Thoracic aorta (tissue), 2 donors: ENCODE results near the gene YIPF2. TPM values are rescaled to one million over a fixed set of nuclear protein-coding genes. Genes with fewer than 3 reads are reported as not detected.

Source experiments
- ATAC-seq: fragments of 150-250 bp; one replicate; pipeline ENCODE4 v1.8.0; 2017; ENCODE audit warnings: low read depth; ENCODE audit not compliant: insufficient number of reproducible peaks, low FRiP score
- DNase-seq: peaks from one replicate; pipeline ENCODE4 v3.0.0-alpha.2; 2020; ENCODE audit warnings: low spot score
- H3K27ac ChIP-seq, 2 donors: fragments of 200-600 bp; sonication (generic); 1 replicate in 1 of 2; 2 replicates in 1 of 2; pipeline ENCODE4 v1.5.1; 2016; ENCODE audit warnings: mild to moderate bottlenecking in 2 of 2, moderate library complexity in 2 of 2
- H3K27me3 ChIP-seq: fragments of 200-600 bp; sonication (generic); replicated peaks from 2 replicates; pipeline ENCODE4 v1.6.0; 2016; ENCODE audit warnings: mild to moderate bottlenecking; ENCODE audit not compliant: insufficient read depth
- H3K36me3 ChIP-seq: fragments of 200-600 bp; sonication (generic); one replicate; pipeline ENCODE4 v1.5.1; 2016
- H3K4me1 ChIP-seq, 2 donors: fragments of 200-600 bp; sonication (generic); 1 replicate in 1 of 2; 2 replicates in 1 of 2; pipeline versions ENCODE4 v1.5.1 to v1.6.0; 2016; ENCODE audit warnings: low read depth in 2 of 2, mild to moderate bottlenecking in 1 of 2; ENCODE audit not compliant: control insufficient read depth in 1 of 2
- H3K4me3 ChIP-seq: fragments of 200-600 bp; sonication (generic); 2 replicates; pipeline ENCODE4 v1.5.1; 2016; ENCODE audit warnings: mild to moderate bottlenecking
- H3K9me3 ChIP-seq: fragments of 200-600 bp; sonication (generic); 2 replicates; pipeline ENCODE4 v1.5.1; 2016
- CTCF ChIP-seq: fragments of 200-600 bp; sonication (generic); IDR thresholded peaks from one replicate; pipeline ENCODE4 v1.5.1; 2019; ENCODE audit warnings: antibody characterized with exemption
- total RNA-seq, 2 donors: library from RNA; depleted of rRNA; stranded (reverse); fragments of >200 nt; gene quantifications; one replicate each; pipeline versions ENCODE4 v1.1.0 to v1.2.3, GENCODE V29; 2016

Gene YIPF2
- total RNA-seq, 2 donors from 2014 or later, result 51.2 to 79.6 TPM

- TF ChIP-seq CTCF, result no peak
- peaks cover 2 to 23% of the 10 kb centered on the region in 2 donors for H3K4me1 ChIP-seq
- no peak overlapping the region for H3K27ac ChIP-seq
- no peak overlapping the region for H3K4me3 ChIP-seq
- H3K36me3 ChIP-seq, result no peaks in the 10 kb centered on the region
- H3K27me3 ChIP-seq, result no peaks in the 10 kb centered on the region
- DNase-seq (no peak), ATAC-seq (no peak)
- no peaks in the 10 kb centered on the region for H3K9me3 ChIP-seq
Measured at GRCh38 chr19:10889880-10890279, 38.6 kb downstream of the YIPF2 start.

DNA sequence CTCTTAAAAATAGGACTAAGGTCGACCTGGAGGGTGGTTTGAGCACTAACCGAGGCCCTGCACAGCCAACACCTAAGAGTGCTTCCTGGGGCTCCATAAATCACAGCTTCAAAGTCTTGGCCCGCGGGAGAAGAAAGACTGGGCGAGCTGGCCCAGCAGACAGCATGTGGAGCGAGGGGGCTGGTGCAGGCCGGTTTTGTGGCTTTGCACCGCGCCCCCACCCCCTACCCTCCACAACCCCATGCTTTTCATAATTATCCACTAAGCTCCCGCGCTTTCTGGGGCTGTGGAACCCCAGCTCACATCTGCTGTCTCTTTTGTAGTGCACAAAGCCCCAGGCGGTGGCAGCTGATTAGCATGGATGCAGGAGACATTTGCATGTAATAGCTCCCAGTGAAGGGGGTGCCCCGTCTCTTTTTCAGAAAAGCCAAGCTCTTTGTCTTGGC, 40.0 kb downstream of the YIPF2 start:
- ATAC-seq (no peak), DNase-seq (no peak)
- H3K4me1 ChIP-seq, result peaks cover 2 to 24% of the 10 kb centered on the region in 2 donors
- H3K27ac ChIP-seq, result no peak overlapping the region
- H3K9me3 ChIP-seq, result no peaks in the 10 kb centered on the region
- no peak overlapping the region for H3K4me3 ChIP-seq
- H3K36me3 ChIP-seq, result no peaks in the 10 kb centered on the region
- H3K27me3 ChIP-seq, result no peaks in the 10 kb centered on the region
- TF ChIP-seq CTCF, result no peak

DNA sequence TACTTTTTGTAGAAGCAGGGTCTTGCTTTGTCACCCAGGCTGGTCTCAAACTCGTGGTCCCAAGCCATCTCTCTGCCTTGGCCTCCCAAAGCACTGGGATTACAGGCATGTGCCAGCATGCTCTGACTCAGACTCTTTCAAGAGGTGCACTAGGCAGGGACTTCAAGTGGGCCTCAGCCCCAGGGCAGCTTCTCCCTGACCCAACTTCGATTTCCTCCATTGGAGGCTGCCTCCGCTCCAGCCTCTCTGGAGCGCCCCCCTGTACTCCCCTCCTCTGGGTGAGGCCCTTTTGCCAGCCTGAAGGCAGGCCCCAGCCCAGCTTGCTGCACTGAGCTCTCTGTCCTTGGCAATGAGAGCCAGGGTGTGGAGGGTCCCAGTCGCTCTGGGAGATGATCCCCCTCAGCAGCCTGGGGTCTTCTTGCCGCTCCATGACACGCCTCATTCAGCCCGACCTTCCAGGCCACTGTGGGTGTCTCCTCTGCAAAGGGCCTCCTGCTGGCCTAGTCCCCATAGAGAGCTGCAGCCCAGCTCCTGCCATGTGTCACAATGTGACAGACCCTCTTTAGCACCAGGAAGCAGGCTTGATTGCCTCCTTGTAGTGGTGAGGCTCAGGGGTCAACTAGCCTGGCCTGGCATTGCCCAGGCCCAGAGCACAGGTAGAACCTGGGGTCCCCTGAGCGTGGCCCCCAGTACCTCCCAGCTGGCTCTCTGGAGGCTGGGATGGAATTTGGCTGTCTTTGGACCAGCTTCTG, 40.6 kb downstream of the YIPF2 start:
- no peak overlapping the region for H3K27ac ChIP-seq
- H3K4me3 ChIP-seq, result no peak overlapping the region
- no peaks in the 10 kb centered on the region for H3K9me3 ChIP-seq
- no peaks in the 10 kb centered on the region for H3K36me3 ChIP-seq
- no peak for DNase-seq
- peaks cover 2 to 27% of the 10 kb centered on the region in 2 donors for H3K4me1 ChIP-seq
- H3K27me3 ChIP-seq, result no peaks in the 10 kb centered on the region
- no peak for ATAC-seq
- no peak for TF ChIP-seq CTCF

DNA sequence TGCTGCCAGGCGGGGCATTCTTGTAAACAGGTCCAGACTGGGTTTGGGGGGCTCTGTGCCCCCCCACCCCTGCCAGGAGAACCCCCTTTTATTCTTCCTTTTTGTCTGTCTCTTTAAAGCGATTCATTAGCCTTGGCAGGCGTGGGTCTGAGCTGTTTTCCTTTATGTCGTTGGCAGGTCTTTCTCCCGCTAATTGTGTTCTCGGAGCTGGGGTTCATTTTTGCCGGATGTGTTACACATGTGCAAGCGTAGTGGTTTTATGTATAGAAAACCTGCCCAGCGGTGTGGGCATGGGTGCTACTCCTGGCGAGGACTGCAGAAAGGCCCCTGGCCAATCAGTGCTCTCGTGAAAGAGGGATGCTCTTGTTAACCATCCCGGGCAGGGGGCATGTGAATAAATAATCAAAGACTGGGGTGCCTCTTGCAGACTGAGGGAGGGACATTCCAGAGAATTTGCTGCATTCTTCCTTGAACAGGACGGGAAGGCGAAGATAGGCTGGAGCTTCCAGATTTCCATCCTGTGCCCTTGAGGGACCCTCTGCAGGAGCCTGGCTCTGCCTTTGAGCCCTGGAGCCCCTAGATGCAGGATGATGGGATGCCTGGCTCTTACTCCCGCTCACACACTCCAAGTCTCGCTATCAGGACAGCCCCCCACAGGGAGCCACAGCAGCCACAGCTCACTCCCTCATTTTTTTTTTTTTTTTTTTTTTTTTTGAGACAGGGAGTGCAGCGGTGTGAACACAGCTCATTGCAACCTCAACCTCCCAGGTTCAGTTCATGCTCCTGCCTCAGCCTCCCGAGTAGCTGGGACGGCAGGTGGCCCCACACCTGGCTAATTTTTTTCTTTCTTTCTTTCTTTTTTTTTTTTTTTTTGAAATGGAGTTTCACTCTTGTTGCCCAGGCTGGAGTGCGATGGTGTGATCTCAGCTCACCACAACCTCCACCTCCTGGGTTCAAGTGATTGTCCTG, 43.0 kb downstream of the YIPF2 start:
- Histone ChIP-seq H3K4me3 (no peak overlapping the region), H3K27me3 (no peaks in the 10 kb centered on the region), H3K4me1 (peaks cover 9 to 44% of the 10 kb centered on the region in 2 donors), H3K27ac (no peak overlapping the region), H3K9me3 (no peaks in the 10 kb centered on the region), H3K36me3 (no peaks in the 10 kb centered on the region)
- no peak for DNase-seq
- no peak for TF ChIP-seq CTCF
- no peak for ATAC-seq

- no peak for DNase-seq
- no peak overlapping the region for H3K27ac ChIP-seq
- H3K4me1 ChIP-seq, result peaks cover 9 to 44% of the 10 kb centered on the region in 2 donors
- no peaks in the 10 kb centered on the region for H3K9me3 ChIP-seq
- TF ChIP-seq CTCF, result no peak
- no peaks in the 10 kb centered on the region for H3K27me3 ChIP-seq
- no peak for ATAC-seq
- no peak overlapping the region for H3K4me3 ChIP-seq
- H3K36me3 ChIP-seq, result no peaks in the 10 kb centered on the region
Measured at GRCh38 chr19:10884274-10884673, 44.2 kb downstream of the YIPF2 start.
